Middle frontal gyrus (tissue), 1 donor: ENCODE measurements around the gene TRIP11.

ENCODE experiments used
- DNase-seq: peaks from one replicate; pipeline ENCODE4 v3.0.0-alpha.2; 2015; ENCODE audit warnings: low spot score; ENCODE audit errors: extremely low spot score

Gene TRIP11

DNA sequence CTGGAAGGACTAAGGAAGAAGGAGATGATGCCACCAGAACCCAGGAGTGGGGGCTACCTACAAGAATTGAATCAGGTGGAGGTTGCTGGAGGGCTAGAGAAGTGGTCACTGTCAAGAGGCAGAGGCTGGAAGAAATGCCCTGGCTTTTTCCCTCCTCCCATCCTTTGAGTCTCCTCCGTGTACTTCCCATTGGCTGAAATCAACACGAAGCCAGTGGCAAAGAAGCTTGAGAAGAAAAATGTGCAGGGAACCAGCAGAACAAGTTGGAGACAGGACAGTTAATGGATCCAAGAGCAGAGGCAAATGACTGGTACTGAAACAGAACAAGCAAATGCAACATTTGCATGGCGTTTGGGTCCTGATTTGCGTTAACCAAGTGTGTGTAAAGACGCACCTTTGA lies 83.2 kb downstream of the TRIP11 start:
- no peak for DNase-seq

DNA sequence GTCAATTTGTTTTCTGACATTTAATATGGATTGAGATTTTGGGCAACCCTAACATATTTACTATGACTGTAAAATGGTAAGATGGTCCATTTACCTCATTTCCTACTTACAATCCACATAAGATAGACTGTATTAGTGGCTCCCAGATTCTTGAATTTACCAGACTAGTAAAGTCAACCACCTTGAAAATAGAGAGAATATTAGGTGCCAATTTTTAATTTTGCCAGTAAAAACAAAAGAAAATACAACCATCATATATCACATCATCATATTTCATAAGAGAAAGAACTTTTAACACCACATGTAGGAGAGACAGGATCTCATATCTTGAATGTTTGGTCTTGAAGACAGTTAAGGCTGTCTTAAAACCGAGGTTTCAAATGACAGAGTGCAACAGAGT lies 84.7 kb downstream of the TRIP11 start:
- DNase-seq: no peak

DNA sequence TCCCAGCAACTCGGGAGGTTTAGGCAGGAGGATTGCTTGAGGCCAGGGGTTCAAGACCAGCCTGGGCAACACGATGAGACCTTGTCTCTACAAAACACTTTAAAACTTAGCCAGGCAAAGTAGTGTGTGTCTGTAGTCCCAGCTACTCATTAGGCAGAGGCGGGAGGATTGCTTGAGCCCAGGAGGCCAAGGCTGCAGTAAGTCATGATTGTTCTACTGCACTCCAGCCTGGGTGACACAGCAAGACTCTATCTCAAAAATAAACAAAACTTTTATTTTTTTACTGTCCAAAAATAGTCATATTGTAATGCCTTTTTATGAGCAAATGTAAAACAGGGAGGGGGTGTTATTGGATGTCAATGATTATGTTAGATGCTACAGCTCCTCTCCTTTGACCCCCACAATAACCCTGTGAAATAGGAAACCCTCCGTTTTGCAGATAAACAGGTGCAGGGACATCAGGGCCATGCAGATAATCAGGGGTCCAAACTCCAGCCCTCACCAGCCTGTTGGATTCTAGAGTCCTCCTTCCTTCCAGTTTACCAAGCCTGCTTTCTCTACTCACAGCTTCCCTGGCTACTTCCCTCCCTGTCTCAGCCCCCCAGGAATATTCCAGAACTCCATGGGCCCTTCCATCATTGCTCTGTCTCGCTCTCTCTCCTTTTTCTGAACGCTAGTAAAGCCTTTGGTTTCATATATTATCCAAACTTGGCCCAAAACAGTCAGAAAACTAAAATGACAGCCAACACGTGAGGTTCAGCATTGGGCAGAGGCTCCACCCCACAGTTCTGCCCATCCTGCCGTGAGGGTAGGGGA lies 86.5 kb downstream of the TRIP11 start:
- DNase-seq: no peak

DNA sequence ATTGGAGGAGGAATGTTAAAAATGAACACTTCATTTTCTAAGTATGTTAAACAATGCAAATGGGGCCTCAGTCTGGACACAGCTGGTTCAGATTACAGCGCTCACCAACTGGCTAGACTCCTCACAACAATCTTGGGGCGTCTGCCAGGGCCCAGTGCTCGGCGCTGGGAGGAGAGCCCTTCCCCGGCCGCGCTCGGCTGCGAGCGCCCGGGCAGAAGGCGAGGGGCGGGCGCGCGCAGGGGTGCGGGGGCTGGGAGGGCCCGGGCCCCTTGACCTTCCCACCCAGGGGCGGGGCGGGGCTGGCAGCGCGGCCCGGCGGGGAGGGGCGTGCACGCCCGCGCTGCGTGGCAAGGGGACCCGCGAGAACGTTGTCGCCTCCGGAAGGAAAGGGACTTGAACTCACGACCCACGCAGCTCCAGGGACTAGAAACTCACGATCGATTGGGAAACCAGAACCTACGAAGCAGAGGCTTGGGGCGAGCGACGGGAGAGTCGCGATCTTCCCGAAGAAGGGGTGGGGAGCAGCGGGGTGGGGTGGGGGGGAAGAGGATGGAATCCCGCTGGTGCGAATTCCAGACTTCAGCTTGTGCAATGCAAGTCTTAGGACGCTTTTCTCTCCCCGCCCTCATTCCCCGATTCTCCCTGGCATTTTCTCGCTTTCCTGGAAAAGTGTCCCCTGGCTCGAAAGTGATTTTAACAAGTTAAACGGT lies 92.2 kb downstream of the TRIP11 start, which contains the start of gene FBLN5:
FBLN5 (minus strand) TSS at position 220 of the 710 bp plus-strand sequence. CDS start 465 bp downstream, outside the sequence.
- no peak for DNase-seq

DNA sequence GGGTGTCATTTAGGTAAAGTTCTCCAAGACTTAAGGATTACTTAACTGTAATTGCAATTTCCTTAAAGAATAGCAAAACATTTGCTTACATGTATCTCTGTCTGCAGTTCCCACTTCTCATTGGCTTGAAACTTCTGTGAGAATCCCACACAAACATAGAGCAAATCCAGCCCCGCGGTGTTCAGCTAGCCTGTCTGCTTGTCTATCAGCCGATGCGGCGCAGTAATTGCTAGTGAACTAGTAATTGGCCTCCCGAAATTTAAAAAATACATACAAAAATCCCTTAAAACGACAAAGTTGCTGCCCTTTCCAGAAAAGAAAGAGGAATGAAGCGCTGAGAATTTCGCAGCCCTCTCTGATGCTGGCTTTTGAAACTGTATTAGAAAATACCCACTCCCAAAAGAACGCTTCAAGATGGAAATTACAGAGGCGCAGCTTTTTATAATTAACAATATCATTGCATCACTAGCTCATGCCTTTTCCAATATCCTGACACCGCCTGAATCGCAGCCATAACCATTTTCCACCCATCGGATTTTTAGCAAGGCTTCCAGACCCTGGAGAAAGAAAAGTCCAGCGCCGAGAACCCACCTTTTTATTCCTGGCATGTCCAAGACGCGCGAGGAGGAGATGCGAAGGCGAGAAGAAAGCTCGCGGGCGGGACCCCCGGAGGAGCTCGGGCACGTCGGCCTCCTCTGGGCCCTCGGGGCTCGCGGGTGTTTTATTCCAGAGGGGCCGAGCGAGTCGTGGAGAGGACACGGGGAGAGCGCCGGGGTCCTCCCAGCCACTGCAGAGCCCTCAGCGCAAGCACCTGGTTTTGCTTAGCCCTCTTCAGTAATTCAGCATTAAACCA lies 93.0 kb downstream of the TRIP11 start:
- no peak for DNase-seq

DNA sequence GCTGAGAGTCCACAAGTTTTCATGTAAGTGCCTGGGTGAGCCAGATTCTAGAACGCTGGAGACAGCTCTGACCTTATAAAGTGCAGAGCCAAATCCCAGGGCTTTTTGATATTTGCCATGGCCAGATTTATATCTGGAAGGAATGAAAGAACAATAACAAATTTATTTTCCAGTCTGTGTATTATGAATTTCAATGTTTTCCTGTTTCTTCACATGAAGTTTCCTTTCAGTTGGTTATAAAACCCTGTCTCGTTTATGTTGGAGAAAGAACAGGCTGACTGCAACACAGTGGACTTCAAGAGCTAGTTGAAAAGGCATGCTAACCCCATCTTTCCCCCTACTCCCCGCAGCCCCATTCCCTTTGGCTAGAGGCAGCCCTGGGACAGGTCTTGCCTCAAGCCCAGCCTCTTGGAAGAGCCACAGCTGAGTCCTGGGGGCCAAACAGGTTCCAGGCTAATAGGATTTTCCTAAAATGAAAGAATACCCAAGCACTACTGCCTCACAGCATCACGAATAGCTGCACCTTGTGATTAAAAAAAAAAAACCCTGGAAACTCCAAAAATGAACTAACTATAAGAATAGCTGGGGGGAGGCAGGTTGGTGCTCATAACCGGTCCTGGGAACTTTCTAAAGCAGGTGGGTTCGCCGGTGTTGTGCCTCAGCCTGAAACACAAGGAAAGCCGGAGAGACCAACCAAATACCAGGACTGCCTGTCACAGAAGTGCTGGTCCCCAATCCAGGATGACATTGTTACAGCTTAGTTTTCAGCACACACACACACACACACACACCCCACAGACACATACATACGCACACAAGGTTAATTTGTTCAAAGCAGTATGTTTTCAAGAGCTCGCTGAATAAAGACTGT lies 93.9 kb downstream of the TRIP11 start:
- DNase-seq: no peak

DNA sequence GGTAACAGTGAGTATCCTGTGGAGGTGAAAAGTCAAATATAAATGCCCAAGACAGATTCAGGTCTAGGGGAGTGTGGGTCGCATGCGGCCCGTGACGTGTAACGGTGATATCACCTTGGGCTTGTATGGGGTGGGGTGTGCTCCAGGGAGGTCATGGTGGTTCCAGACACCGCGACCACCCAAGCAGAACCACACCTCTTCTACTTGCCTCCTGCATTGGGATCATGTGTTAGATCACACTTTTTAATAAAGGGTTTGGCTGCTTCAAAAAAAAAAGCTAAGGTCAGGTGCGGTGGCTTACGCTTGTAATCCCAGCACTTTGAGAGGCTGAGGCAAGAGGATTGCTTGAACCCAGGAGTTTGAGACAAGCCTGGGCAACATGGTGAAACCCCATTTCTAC lies 96.9 kb downstream of the TRIP11 start:
- DNase-seq: no peak

DNA sequence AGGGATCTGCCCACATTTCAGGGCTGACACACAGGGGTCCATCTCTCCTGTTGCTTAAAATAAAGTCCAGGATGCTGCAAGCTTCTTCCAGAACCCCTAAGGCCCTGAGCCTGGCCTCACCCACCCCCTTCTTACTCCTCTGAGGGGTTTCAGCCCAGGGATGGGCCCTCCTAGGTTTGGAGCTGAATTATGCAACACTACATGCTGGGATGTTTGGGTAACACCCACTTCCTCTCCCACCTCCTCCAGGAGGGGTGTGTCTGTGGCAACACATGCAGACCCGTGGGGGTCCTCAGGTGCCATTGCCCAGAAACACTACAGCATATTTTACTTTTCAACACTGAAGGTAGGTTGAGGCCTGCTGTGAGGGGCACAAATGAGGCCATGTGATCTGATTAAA lies 97.7 kb downstream of the TRIP11 start:
- no peak for DNase-seq

DNA sequence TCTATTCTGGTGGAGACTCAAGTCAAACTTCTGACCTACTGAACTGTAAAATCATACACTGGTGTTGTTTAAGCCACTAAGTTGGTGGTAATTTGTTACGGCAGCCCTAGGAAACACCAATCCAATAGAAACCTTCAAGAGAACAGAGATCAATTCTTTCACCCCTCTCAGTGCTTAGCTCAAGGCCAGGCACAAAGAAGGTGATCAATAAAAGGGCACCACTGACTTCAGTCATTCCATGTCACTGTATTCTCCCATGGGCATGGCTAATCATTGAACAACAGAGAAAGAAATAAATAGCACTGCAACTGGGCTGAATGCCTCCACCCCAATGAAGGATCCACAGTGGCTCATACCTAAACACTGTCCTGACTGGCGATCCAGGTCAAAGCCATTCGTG lies 99.7 kb downstream of the TRIP11 start:
- DNase-seq: no peak

DNA sequence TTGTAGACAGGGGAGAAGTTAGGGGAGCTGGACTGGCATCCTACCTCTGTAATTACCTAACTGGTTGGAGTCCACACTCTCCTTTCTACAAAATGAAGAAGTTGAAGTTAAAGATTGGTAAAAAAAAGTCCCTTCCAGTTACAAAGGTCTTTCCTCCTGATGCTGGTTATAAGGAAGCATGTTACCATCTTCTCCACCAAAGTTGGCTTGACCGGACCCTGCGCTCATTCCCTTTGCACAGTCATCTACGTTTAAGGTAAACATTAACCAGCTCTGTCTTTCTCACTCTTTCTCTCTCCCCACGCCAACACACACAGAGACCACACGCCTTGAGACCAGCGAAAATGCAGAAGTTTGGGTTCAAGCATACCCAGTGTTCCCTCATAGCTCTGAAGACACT lies 104.3 kb downstream of the TRIP11 start:
- DNase-seq: no peak

DNA sequence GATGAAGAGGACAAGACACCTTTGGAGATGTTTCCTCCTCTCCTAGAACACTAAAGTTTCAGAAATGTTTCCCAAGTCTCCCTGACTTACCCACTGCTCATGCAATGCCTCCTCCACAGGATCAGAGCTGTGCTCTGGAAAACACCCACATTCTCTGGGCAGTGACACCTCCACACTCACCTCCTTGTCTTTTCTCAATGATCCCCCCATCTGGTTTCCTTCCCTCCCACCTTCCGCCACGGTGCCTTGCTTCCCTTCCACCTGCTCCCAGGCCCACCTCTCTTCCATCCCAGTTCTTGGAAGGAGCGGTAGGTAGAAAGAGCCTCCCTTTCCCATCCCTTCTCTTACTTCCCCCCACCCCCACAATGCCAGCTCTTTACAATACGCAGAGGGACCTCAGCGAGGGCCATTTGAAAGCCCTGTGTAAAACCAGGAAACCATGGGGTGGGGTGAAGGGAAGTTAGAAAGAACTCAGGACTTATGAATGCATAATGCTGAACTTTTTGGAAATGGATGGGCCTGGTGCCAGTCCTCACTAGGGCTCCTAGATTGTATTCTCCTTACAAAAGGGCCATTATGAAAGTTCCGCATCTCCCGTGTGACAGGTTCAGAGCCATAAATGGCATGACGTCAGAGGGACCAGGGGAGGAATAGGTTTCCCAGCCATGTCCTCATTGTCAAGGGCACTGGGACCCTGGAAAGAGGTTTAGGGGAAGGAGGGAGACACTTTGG lies 105.1 kb downstream of the TRIP11 start:
- no peak for DNase-seq

DNA sequence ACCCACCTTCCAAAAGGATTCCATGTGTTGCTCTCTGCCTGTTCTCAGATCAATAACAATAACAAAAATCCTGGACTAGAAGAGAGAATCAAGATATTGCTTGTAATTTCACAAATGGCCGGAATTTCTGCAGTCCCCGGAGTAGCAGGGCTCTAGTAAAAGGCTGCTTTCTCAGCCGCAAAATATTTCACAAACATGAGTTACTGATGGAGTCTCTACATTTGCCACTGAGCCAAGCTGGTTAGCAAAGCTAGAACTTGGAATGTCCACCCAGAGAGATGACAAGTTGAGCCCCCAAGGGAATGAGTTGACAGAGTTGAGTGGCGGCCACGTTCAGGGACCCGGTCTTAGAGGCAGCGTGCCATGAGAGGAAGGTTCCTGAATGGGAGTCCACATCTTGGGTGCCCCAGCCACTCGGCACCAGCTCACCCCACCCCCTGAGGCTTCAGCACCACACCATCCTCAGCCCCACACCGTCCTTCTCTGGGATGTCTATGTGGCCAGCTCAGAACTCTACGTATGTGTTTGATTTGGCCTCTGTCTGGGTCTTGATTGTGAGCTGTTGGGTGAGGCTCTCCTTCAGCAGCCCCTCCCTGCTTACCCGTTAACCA lies 108.3 kb downstream of the TRIP11 start:
- DNase-seq: no peak

DNA sequence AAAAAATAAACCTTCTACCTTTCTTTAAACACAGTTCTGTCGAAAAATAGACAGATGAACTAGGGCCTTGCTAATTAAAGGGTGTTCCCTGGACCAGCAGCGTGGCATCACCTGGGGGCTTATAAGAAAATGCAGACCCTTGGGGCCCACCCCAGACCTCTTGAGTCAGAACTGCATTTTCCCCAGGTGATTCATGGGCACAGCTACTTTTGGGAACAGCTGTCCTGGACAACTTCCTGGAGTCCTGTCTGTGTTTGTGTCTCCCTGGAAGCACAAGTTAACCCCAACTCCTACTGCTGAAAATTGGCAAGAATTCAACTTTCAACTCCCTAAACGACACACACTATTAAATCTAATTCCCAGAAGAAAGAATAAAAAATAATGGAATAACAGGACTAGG lies 110.2 kb downstream of the TRIP11 start:
- DNase-seq: no peak

DNA sequence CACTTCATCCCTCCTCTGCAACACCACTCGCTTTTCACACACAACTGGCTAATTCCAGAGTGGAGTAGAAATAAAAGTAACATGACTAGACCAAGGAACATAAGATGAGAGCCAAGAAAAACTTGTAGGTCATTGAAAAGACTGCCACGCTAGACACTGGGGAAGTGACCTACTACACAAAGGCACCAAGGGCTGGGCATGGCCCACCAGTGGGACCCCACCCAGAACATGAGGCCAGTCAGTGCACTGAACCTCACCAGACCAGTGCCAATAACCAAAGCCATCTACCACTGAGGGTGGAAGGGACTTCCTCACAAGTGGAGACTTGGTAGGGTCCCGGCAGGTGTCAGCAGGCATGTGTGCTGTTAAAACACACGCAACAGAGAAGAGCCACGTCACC lies 112.1 kb downstream of the TRIP11 start:
- DNase-seq: no peak

DNA sequence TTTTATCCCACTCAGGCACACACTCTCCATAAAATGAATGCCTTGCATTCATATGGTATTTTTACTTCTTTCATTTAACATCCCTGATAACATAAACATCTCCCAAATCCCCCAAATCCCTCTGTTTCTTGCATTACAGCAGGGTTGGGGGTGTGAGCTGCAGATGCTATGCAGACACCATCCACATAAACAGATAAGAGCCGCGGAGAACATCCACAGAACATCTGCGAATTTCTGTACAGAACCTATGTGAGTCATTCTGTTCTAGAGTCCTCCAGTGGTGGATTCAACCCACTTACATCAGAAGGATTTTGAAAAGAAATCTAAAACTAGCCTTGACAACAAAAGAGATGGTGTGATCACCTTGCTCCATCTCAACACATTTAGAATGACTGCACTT lies 112.7 kb downstream of the TRIP11 start:
- no peak for DNase-seq

DNA sequence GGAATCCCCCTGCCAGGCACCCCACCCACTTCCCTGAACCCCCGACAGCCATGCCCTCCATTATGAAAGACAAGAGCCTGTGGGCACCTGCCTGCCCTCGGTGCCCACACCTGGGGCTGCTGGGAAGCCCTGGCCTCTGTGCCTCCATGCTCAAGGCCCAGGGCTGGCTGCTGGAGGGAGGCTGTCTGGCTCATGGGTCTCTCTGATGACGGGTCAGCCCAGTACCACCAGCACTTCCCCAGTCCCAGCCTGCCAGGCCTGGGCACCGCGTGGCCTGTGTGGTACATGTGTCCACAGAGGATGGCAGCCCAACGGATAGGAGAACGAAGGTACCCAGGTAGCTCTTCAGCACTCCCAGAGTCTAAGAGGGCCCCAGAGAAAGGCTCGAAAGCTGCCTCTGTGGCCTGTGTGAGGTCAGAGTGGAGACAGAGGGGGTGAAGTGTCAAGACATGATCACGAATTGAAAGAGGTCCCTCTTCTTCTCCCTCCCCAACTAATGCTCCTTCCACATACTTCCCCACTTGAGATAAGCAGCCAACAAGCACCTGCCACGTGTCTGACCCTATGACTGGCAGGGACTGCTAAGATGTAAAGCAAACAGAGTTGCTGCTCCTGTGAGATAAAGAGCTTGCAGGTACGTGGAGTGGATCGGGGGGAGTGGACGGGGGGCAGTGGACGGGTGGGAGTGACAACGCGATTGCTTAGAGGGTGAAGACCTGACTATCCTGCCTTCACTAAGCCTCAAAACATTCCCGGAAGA lies 113.5 kb downstream of the TRIP11 start:
- DNase-seq: no peak

DNA sequence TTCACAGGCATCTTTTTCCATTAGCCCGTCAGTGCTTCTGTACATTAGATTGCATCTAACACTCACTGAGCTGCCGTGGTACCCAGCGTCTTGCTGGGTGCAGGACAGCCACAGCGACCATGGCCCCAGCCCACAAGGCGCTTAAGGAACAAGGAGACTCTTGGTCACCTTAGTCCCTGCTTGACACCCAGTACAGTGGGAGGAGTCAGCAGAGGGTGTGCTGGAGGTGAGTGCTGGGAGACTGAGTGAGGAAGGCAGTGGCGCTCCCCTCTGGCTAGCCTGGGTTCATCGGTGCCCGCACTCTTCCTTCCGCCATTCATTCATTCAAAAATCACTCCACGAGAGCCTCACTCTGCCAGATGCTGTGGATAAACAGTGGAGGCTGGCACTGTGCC lies 114.1 kb downstream of the TRIP11 start:
- DNase-seq: no peak

DNA sequence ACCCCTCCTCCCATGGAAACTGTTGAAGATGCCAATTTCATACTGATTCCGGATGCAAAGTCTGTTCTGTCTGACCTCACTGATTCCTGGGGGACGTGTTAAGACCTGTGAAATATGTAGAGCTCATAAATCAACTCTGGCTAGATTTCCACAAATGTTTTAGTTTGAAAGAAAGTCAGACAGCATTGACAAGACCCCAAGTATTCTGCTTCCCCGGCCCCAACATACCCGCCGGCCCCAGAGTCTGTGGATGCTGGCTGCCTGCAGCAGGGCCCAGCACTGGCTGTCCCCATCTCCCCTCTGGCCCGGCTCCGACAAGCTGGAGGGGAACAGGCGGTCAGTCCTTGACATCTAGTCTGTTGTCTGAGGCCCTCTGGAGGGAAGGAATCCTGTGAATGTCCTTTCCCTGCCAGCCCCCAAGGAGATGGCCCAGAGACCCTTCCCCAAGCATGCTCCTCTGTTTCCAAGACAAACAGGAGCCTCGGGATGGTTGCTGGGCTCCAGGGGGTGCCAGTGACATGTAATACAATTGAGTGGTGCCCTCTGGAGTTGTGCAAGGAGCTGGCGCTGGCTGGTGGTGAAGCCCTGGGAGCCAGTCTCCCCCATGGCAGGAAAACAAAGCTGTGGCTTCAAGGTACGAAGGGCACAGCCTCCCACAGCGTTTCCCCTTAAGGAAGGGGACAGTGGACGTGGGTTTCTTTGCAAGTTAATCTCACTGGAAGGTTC lies 114.7 kb downstream of the TRIP11 start:
- DNase-seq: no peak
